Adrenal gland (tissue), 12 donors: Measurements from ENCODE around the gene NLRP6. TPM values are rescaled to one million over a fixed set of nuclear protein-coding genes. Genes with fewer than 3 reads are reported as not detected.
A peak's percentile ranks its signal among the peaks of the same experiment; 100 is the strongest.

Experiments used
- DNase-seq, 7 donors: peaks; one replicate each; pipeline ENCODE4 v3.0.0-alpha.2; 2019 to 2020
- H3K27ac ChIP-seq, 5 donors: fragments of 200-600 bp; sonication (generic) in 4 of 5; 1 replicate in 3 of 5; 2 replicates in 2 of 5; pipeline versions ENCODE4 v1.5.1 to v1.8.0; 2016 to 2020; ENCODE audit warnings: mild to moderate bottlenecking in 1 of 5
- H3K27me3 ChIP-seq: fragments of 200-600 bp; 2 replicates; pipeline ENCODE4 v1.8.0; 2021
- H3K36me3 ChIP-seq, 2 donors: fragments of 200-600 bp; replicated peaks in 1 of 2; 1 replicate in 1 of 2; 2 replicates in 1 of 2; pipeline versions ENCODE4 v1.5.1 to v1.8.0; 2018 to 2022
- H3K4me1 ChIP-seq, 2 donors: fragments of 200-600 bp; replicated peaks in 1 of 2; 1 replicate in 1 of 2; 2 replicates in 1 of 2; pipeline versions ENCODE4 v1.5.1 to v1.8.0; 2018 to 2021
- H3K4me3 ChIP-seq, 4 donors: fragments of 200-600 bp; sonication (generic) in 3 of 4; one replicate each; pipeline ENCODE4 v1.5.1; 2016 to 2018
- H3K9me3 ChIP-seq, 3 donors: fragments of 200-600 bp; sonication (generic) in 1 of 3; replicated peaks in 1 of 3; 1 replicate in 2 of 3; 2 replicates in 1 of 3; pipeline versions ENCODE4 v1.5.1 to v1.8.0; 2016 to 2021
- POLR2A ChIP-seq, 2 donors: fragments of 450-650 bp; IDR thresholded peaks; one replicate each; pipeline ENCODE4 v1.6.1; 2017; ENCODE audit warnings: antibody characterized with exemption in 2 of 2, mild to moderate bottlenecking in 2 of 2, moderate library complexity in 1 of 2
- WGBS, 4 donors: extraction: QIAGEN DNeasy Blood & Tissue Kit in 2 of 4; methylation state at CpG; one replicate each; pipeline versions ENCODE4 v1.1.5 to v1.1.7; 2013 to 2017; 5-methylcytosine and 5-hydroxymethylcytosine counted together
- intact Hi-C, 2 donors: fragments of 100-400 bp; cut with DNase I; formaldehyde crosslinking; loops; one replicate each; pipeline versions ENCODE4 v1.14.1 to v1.15.0; 2022 to 2023
- polyA plus RNA-seq, 3 donors: library from polyadenylated mRNA; stranded (reverse); fragments of 200-250 nt in 2 of 3; fragments of 350-450 nt in 1 of 3; fragmentation: Illumina TruSeq in 1 of 3; extraction: RNeasy Lipid Tissue Mini Kit (QIAGEN cat#74804) in 1 of 3; gene quantifications; one replicate each; pipeline ENCODE4 v1.2.3, GENCODE V29; 2013 to 2014
- total RNA-seq, 9 donors: library from RNA; depleted of rRNA in 4 of 9; stranded (reverse); fragments of >200 nt in 4 of 9; fragments of 120-200 nt in 1 of 9; fragmentation: NEBNext Ultra II Directional in 1 of 9; extraction: Animal tissue kit (Norgen Biotek cat#: 25700) in 1 of 9; gene quantifications; one replicate each; pipeline versions ENCODE4 v1.1.0 to v1.2.4, GENCODE V29; 2013 to 2023
- TF ChIP-seq, protein P1 (sequence below), 6 experiments: fragments of 450-650 bp in 4 of 6; fragments of 200-600 bp in 2 of 6; sonication (generic) in 1 of 6; IDR thresholded peaks; 1 replicate in 5 of 6; 2 replicates in 1 of 6; pipeline versions ENCODE4 v1.5.1 to v1.8.0; 2016 to 2021; ENCODE audit warnings: antibody characterized with exemption in 6 of 6, mild to moderate bottlenecking in 2 of 6, moderate library complexity in 1 of 6
- donor health status: healthy with polysubstance abuse.
- donor health status: Bipolar disorder and iron deficiency.
- donor health status: DM: yes; HTN: yes; CAD: no.
- donor health status: DM: no; HTN: no; CAD: no.
- donor health status: DM: no; HTN: no; CAD: no.
- donor health status: DM: yes; HTN: yes; CAD: no.

The NLRP6 gene
- total and polyA plus RNA-seq, 12 donors = 0.14 to 0.69 (median 0.24) TPM; not detected in 5

- H3K36me3 ChIP-seq = no peaks in the 10 kb centered on the region
- H3K9me3 ChIP-seq = no peaks in the 10 kb centered on the region
- peaks cover 0 to 13% of the 10 kb centered on the region in 2 donors for H3K4me1 ChIP-seq
- TF ChIP-seq, protein P1, sequence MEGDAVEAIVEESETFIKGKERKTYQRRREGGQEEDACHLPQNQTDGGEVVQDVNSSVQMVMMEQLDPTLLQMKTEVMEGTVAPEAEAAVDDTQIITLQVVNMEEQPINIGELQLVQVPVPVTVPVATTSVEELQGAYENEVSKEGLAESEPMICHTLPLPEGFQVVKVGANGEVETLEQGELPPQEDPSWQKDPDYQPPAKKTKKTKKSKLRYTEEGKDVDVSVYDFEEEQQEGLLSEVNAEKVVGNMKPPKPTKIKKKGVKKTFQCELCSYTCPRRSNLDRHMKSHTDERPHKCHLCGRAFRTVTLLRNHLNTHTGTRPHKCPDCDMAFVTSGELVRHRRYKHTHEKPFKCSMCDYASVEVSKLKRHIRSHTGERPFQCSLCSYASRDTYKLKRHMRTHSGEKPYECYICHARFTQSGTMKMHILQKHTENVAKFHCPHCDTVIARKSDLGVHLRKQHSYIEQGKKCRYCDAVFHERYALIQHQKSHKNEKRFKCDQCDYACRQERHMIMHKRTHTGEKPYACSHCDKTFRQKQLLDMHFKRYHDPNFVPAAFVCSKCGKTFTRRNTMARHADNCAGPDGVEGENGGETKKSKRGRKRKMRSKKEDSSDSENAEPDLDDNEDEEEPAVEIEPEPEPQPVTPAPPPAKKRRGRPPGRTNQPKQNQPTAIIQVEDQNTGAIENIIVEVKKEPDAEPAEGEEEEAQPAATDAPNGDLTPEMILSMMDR (IDR thresholded peaks at IDR 0.05) = no peak
- TF ChIP-seq POLR2A (IDR thresholded peaks at IDR 0.05) = no peak
- intact Hi-C loops = no loop called here
- WGBS, 4 donors = 7 to 28% (median 9%) methylated on average over 10 to 79 of the region's 79 CpGs
- DNase-seq = peak in 1 of 7 donors; percentile 6
- H3K27me3 ChIP-seq = peaks cover 48% of the 10 kb centered on the region
- peak overlapping the region in 1 of 4 donors; percentile 28 for H3K4me3 ChIP-seq
- H3K27ac ChIP-seq = no peak overlapping the region
Observed at GRCh38 chr11:280706-281485, 2.7 kb downstream of the NLRP6 start.

GRCh38 chr11:281486-282161 is 3.4 kb downstream of the NLRP6 start:
- TF ChIP-seq POLR2A (IDR thresholded peaks at IDR 0.05) = no peak
- TF ChIP-seq, protein P1 (IDR thresholded peaks at IDR 0.05) = no peak
- DNase-seq = peak in 1 of 7 donors; percentile 2
- Histone ChIP-seq H3K27me3 (peaks cover 48% of the 10 kb centered on the region), H3K4me1 (peaks cover 0 to 13% of the 10 kb centered on the region in 2 donors), H3K36me3 (no peaks in the 10 kb centered on the region), H3K9me3 (no peaks in the 10 kb centered on the region), H3K27ac (no peak overlapping the region), H3K4me3 (no peak overlapping the region)
- intact Hi-C loops = no loop called here
- WGBS, 4 donors = 23 to 41% (median 36%) methylated on average over 8 to 26 of the region's 26 CpGs

DNA sequence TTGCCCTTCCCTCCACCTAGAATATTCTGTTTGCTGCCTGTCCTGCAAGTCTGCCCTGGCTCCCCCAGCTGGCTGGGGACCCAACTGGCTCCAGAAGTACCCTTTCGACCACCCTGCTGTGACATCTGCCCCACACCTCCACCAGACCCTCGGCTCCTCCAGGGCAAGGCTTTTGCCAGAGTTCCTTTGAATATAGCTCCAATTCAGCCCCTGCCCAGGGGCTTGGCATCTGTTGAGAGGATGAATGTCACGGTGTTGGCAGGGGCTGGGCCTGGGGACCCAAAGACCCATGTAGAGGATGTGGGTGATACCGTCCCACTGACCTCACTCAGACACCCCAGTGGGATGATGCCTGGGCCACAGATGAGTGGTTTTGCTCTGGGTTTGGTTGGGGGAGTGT is 4.0 kb downstream of the NLRP6 start:
- no peak overlapping the region for H3K27ac ChIP-seq
- intact Hi-C loops = no loop called here
- peak in 1 of 7 donors; percentile 3 for DNase-seq
- TF ChIP-seq, protein P1 (IDR thresholded peaks at IDR 0.05) = no peak
- TF ChIP-seq POLR2A (IDR thresholded peaks at IDR 0.05) = no peak
- peaks cover 0 to 13% of the 10 kb centered on the region in 2 donors for H3K4me1 ChIP-seq
- H3K4me3 ChIP-seq = no peak overlapping the region
- 46 to 75% (median 63%) methylated on average over 4 of the region's 4 CpGs for WGBS, 4 donors
- peaks cover 48% of the 10 kb centered on the region for H3K27me3 ChIP-seq
- no peaks in the 10 kb centered on the region for H3K9me3 ChIP-seq
- H3K36me3 ChIP-seq = no peaks in the 10 kb centered on the region

DNA sequence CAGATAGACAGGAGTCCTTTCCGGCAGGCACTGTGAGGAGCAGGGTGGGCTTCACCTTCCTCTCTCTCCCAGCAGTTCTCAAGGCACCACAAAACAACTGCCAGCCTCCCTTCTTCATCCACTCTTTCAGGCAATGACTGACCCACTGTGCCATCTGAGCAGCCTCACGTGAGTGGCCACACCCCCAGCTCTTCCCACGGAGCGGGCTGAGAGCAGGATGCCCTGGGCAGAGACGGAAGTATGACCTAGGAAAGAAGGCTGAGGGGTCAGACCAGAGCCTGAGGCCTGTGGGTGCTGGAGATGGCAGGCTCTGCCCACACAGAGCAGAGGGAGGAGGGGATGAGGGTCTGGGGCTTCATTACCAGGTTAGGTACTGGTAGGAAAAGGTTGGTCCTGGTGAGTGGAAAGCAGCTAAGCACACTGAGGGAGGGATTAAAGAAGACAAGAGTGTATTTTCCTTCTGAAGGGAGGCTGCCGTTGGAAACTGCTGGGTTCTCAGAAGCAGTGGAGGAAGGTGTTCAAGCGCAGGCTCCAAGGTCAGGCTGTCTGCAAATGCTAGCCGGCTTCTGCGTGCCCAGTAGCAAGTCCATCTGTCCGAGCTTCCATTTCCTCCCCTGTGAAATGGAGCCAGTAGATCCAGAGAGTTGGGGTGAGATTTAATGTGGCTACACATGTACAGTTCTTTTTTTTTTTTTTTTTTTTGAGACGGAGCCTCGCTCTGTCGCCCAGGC is 4.6 kb downstream of the NLRP6 start:
- intact Hi-C loops = no loop called here
- WGBS, 4 donors = 46 to 61% (median 50%) methylated on average over 11 to 13 of the region's 13 CpGs
- no peaks in the 10 kb centered on the region for H3K36me3 ChIP-seq
- no peak overlapping the region for H3K4me3 ChIP-seq
- H3K27ac ChIP-seq = no peak overlapping the region
- peak in 1 of 7 donors; percentile 7 for DNase-seq
- TF ChIP-seq, protein P1 (IDR thresholded peaks at IDR 0.05) = no peak
- TF ChIP-seq POLR2A (IDR thresholded peaks at IDR 0.05) = no peak
- H3K27me3 ChIP-seq = peaks cover 48% of the 10 kb centered on the region
- H3K4me1 ChIP-seq = peaks cover 0 to 13% of the 10 kb centered on the region in 2 donors
- no peaks in the 10 kb centered on the region for H3K9me3 ChIP-seq
